ENCODE measurements around the gene ZNF408. TPM values are rescaled to one million over a fixed set of nuclear protein-coding genes. Genes with fewer than 3 reads are reported as not detected.

ZNF408 gene
- total RNA-seq, 1 experiment from 2014 or later = 19.8 TPM

DNA sequence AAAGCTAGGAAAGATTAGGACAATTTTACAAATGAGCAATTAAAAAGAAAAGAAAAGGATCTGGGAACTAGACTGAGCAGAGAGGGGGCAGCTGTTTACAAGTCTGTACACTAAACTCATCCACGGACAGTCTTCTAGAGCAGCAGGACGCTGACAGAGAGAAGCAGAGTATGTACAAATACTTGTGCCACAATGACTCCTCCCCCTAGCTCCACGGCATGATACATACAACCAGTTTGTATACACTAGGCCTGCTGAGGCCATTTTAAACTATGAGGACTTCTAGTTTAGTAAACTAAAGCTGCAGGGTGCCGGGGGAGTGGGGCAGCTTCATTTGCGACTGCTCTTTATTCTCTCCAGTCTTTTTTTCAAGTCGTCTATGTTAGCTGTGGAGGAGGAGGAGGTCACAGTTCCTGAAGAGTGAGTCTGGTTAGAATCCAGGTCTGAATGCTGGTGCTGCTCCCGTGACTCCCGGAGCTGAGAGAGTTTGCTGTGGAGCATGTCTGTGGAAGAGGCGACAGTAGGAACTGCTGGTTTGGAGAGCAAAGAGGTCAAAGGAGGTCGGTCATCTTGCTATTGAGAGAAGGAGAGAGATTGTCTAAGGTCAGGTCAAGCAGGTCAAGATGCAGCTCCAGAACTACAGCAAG lies 43.0 kb downstream of the ZNF408 start:
- ChIA-PET POLR2A (no interaction called here), CTCF (no interaction called here)
- DNase-seq (ENCODE audit: low read depth, low spot score) = no peak
- H3K27me3 ChIP-seq (ENCODE audit: control insufficient read depth, insufficient read depth, low read length) = no peaks in the 10 kb centered on the region
- H3K27ac ChIP-seq (ENCODE audit: low read length) = no peak overlapping the region
- H3K36me3 ChIP-seq (ENCODE audit: control insufficient read depth, insufficient read depth, low read length) = peaks cover 35% of the 10 kb centered on the region
- intact Hi-C loops (cut with micrococcal nuclease; ENCODE audit: unreplicated experiment) = no loop called here
- H3K4me3 ChIP-seq (ENCODE audit: low read depth in 2 of 2, low read length in 2 of 2) = no peak overlapping the region
- H3K9me3 ChIP-seq (ENCODE audit: control insufficient read depth, insufficient read depth, low read depth, low read length) = no peaks in the 10 kb centered on the region
- BruUV-seq (replicated peaks) = TSS peak; percentile 70
- in situ Hi-C loops (cut with HindIII; ENCODE audit: low pct_unique_long_range_greater_than_20kb, low sequenced_read_pairs) = no loop called here
- H3K4me1 ChIP-seq (ENCODE audit: control insufficient read depth, insufficient read depth, low read length) = no peaks in the 10 kb centered on the region
- TF ChIP-seq, protein P1, sequence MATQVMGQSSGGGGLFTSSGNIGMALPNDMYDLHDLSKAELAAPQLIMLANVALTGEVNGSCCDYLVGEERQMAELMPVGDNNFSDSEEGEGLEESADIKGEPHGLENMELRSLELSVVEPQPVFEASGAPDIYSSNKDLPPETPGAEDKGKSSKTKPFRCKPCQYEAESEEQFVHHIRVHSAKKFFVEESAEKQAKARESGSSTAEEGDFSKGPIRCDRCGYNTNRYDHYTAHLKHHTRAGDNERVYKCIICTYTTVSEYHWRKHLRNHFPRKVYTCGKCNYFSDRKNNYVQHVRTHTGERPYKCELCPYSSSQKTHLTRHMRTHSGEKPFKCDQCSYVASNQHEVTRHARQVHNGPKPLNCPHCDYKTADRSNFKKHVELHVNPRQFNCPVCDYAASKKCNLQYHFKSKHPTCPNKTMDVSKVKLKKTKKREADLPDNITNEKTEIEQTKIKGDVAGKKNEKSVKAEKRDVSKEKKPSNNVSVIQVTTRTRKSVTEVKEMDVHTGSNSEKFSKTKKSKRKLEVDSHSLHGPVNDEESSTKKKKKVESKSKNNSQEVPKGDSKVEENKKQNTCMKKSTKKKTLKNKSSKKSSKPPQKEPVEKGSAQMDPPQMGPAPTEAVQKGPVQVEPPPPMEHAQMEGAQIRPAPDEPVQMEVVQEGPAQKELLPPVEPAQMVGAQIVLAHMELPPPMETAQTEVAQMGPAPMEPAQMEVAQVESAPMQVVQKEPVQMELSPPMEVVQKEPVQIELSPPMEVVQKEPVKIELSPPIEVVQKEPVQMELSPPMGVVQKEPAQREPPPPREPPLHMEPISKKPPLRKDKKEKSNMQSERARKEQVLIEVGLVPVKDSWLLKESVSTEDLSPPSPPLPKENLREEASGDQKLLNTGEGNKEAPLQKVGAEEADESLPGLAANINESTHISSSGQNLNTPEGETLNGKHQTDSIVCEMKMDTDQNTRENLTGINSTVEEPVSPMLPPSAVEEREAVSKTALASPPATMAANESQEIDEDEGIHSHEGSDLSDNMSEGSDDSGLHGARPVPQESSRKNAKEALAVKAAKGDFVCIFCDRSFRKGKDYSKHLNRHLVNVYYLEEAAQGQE (IDR thresholded peaks at IDR 0.05; ENCODE audit: insufficient read depth in 1 of 2, low read depth in 2 of 2, low read length in 1 of 2) = no peak
- TF ChIP-seq CTCF (IDR thresholded peaks at IDR 0.05) (no peak), SIN3A (IDR thresholded peaks at IDR 0.05; ENCODE audit: borderline replicate concordance, insufficient read depth, low read depth, low read length) (no peak), POLR2AphosphoS5 (IDR thresholded peaks at IDR 0.05; ENCODE audit: low read depth, low read length) (no peak), TCF7L2 (IDR thresholded peaks at IDR 0.05; ENCODE audit: low read depth, low read length) (no peak)
- no peak for ATAC-seq

GRCh38 chr11:46745328-46745727 lies 44.5 kb downstream of the ZNF408 start:
- ATAC-seq (no peak), DNase-seq (ENCODE audit: low read depth, low spot score) (no peak)
- no peaks in the 10 kb centered on the region for H3K27me3 ChIP-seq (ENCODE audit: control insufficient read depth, insufficient read depth, low read length)
- intact Hi-C loops (cut with micrococcal nuclease; ENCODE audit: unreplicated experiment) (no loop called here), in situ Hi-C loops (cut with HindIII; ENCODE audit: low pct_unique_long_range_greater_than_20kb, low sequenced_read_pairs) (no loop called here)
- TF ChIP-seq TCF7L2 (IDR thresholded peaks at IDR 0.05; ENCODE audit: low read depth, low read length) = no peak
- TF ChIP-seq POLR2AphosphoS5 (IDR thresholded peaks at IDR 0.05; ENCODE audit: low read depth, low read length) = no peak
- TF ChIP-seq CTCF (IDR thresholded peaks at IDR 0.05) = no peak
- TF ChIP-seq, protein P1 (IDR thresholded peaks at IDR 0.05; ENCODE audit: insufficient read depth in 1 of 2, low read depth in 2 of 2, low read length in 1 of 2) = no peak
- TF ChIP-seq SIN3A (IDR thresholded peaks at IDR 0.05; ENCODE audit: borderline replicate concordance, insufficient read depth, low read depth, low read length) = no peak
- ChIA-PET POLR2A (no interaction called here), CTCF (no interaction called here)
- H3K27ac ChIP-seq (ENCODE audit: low read length) = no peak overlapping the region
- peaks cover 39% of the 10 kb centered on the region for H3K36me3 ChIP-seq (ENCODE audit: control insufficient read depth, insufficient read depth, low read length)
- H3K4me1 ChIP-seq (ENCODE audit: control insufficient read depth, insufficient read depth, low read length) = no peaks in the 10 kb centered on the region
- no TSS peak for BruUV-seq (replicated peaks)
- H3K4me3 ChIP-seq (ENCODE audit: low read depth in 2 of 2, low read length in 2 of 2) = no peak overlapping the region
- H3K9me3 ChIP-seq (ENCODE audit: control insufficient read depth, insufficient read depth, low read depth, low read length) = no peaks in the 10 kb centered on the region

All from Panc1 (cell line).